NCI-H2107 (cell line): ENCODE results near the gene DNAJA4.
"Not testable (repeated sequence)": the region's sequence is repeated elsewhere in the genome, so short reads cannot be mapped to it uniquely, and the experiment has no call there.

Source experiments
- DNase-seq: peaks from one replicate; lab custom pipeline; 2025; lab: John Stamatoyannopoulos, UW

The DNAJA4 gene

DNA sequence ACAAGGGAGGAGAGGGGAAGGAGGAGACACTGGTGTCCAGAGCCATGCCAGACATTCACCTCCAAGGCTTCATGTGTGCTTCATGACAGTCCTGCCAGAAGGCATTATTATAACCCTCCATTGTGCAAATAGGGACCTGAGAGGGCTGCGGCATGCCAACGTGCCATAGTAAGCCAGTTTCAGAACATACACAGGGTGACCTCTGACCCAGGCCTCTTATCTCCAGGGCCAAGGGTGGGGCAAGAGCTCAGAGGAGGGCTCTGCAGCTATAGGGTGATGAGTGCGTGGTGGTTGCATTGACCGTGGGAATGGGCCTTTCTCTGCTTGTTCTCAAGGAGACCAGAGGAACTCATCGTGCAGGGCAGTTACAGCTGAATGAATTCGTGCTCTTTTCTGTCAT lies 20.3 kb upstream of the DNAJA4 start:
- DNase-seq = no peak

DNA sequence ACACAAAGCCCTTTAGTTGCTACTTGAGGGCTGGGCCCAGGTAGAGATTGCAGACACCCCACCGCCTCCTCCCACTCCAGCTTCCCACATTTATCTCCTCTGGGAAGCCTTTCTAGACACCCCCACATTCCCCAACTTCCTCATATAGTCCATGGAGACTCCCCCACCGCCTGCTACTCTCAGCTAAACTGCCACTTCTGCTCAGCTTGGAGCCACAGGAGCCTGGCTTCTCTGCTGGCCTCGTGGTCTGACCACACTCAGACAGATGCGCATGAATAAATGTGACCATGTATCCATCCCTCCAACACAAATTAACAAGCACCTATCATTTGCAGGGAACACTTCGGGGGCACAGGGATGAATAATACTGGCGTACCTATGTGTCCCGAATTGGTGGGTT lies 19.5 kb upstream of the DNAJA4 start:
- DNase-seq = no peak

DNA sequence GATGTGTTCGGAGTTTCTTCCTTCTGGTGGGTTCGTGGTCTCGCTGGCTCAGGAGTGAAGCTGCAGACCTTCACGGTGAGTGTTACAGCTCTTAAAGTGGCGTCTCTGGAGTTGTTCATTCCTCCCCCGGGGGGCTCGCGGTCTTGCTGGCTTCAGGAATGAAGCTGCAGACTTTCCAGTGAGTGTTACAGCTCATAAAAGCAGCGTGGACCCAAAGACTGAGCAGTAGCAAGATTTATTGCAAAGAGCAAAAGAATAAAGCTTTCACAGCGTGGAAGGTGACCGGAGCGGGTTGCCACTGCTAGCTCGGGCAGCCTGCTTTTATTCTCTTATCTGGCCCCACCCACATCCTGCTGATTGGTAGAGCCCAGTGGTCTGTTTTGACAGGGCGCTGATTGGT lies 19.0 kb upstream of the DNAJA4 start:
- DNase-seq = not testable (repeated sequence)

DNA sequence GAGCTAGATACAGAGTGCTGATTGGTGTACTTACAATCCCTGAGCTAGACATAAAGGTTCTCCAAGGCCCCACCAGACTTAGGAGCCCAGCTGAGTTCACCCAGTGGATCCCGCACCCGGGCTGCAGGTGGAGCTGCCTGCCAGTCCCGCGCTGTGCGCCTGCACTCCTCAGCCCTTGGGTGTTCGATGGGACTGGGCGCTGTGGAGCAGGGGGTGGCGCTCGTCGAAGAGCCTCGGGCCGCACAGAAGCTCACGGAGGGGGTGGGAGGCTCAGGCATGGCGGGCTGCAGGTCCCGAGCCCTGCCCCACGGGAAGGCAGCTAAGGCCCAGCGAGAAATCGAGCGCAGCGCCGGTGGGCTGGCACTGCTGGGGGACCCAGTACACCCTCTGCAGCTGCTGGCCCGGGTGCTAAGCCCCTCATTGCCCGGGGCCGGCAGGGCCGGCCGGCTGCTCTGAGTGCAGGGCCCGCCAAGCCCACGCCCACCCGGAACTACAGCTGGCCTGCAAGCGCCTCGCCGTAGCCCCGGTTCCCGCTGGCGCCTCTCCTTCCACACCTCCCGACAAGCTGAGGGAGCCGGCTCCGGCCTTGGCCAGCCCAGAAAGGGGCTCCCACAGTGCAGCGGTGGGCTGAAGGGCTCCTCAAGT lies 18.3 kb upstream of the DNAJA4 start:
- not testable (repeated sequence) for DNase-seq

DNA sequence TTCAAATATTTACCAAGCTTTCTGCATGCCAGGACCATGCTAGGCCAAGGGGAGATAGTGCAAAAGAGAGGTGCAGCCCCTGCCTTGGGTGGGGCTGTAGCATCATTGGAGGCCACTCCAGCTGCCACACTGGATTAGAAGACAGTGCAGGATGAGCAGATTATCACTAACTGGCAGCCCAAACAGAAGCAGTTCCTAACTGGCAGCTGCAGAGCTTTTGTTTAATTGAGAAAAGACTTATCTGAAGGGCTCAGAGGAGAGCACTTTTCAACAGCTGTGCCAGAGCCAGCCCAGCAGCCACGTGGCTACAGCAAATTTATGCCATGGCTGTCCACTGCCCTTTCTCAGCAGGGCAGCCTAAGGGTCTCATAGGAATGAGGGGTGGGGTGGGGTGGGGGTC lies 16.5 kb upstream of the DNAJA4 start:
- no peak for DNase-seq

DNA sequence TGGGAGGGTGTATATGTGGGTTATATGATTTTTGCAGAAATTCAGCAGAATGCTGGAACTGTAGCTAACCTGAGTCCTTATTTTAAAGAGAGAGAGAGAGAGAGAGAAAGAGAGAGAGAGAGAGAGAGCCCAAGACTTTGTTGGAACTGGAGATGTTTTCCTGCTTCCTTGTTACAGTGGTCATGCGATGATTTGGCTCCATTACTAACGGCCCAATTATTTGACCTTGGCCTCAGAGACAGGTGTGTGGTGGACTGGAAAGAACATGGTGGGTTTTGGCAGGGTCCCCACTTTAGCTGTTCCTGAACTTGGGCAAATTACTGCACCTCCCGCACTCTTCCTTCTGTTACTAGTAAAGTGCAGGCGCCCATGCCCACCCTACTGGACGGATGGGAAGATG lies 15.2 kb upstream of the DNAJA4 start:
- DNase-seq = no peak

DNA sequence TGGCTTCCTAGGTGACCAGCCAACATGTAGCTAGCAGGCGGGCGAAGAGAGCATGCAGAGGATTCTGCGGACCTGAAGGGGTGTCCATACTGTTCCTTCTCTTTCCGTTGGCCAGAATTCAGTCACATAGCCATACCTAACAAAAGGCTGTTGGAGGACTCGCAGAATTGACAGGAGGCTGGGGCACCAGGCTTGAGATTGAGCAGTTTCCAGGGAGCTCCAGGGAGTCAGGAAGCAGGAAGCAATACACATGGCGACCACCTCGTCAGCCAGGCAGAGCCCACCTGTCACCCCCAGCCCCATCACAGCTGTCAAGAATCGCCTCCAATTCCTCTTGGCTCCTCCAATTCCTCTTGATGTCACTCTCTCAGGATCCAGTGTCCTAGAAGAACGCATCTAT lies 13.2 kb upstream of the DNAJA4 start:
- DNase-seq = no peak

DNA sequence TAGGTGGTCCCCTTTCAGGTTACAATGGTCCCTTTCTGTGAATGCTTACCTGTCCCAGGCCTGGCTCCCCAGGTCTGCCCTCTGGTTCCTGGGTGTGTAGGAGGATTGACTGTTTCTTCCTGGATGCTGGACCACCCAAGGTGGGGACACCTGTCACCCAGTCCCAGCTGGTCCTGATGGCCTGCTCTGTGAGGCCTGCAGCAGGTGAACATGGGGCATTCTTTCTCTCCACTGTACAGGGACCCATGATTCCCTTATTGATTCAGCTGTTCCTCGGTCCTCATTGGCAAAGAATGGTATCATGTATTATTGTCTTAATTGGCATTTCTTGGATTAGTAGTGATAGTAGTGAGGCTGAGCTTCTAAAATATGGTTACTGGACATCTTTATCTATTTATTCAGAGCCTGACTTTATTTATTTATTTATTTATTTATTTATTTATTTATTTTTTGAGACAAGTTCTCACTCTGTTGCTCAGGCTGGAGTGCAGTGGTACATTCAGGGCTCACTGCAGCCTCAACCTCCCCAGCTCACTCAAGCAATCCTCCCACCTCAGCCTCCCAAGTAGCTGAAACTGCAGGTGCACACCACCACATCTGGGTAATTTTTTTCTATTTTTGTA lies 8.8 kb upstream of the DNAJA4 start:
- no peak for DNase-seq

DNA sequence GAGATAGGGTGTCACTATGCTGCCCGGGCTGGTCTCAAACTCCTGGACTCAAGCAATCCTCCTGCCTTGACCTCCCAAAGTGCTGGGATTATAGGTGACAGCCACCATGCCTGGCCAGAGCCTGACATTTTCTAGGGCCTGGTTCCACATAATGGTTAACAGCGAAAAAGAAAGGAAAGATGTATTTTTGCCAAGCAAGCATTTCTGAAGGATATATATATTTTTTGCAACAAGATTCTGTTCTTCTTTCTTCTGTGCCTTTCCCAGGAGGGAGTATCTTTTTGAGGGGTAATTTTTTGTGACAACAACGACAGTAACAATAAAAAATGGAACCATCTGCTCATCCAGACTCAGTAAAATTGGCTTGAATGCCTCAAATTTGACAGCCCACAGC lies 8.3 kb upstream of the DNAJA4 start:
- DNase-seq = no peak

DNA sequence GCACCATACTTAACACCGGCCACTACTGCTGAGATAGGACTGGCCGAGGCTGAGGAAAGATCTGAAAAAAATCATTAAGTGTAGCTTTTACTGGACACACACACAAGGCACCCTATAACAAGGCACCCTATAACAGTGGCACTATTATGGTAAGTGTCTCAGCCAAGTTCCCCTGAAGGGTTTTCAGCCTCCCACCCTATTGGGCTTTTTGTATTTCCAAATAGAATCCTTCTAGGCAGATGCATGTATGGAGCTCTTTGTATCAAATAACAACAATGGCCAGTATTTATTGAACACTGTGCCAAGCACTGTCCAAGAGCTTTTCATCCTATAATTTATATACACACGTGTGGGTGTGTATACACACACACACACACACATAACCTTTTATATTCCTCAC lies 6.7 kb upstream of the DNAJA4 start:
- DNase-seq = no peak

DNA sequence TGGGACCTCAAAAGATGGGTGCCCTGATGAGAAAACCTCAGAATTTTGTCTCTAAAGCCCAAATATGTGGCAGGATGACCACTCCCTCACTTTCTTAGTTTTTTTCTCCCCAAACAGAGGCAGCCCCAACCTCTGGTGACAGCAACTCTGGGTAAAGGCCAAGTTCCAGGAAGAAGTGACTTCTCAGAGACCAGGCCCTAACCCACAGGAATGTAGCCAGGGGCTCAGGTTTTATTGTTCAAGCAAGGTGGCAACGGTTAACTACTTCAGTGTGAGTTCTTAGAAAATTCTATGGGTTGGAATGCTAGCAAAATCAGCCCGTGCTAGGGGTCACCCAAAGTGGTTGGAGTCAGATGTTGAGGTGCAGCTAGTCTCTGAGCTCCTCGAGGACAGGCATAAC lies 5.1 kb upstream of the DNAJA4 start:
- no peak for DNase-seq

DNA sequence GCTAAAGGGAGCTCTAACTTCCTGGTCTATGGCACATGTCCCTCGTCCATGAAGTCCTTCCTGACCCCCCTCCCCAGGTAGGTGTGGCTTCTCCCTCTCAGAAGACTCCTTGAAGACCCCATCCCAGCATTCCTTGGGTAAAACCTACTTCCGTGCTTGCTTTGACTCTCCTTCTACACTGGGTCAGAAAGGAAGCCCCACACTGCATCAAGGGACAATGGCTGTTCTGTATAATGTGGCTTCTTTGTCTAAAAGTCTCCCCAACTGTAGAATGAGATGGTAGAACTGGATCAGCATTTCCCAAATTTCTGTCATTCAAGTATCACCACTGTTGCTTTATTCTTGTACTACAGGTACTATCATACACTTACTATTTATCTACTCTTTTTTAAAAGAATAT lies 3.9 kb upstream of the DNAJA4 start:
- DNase-seq = no peak

DNA sequence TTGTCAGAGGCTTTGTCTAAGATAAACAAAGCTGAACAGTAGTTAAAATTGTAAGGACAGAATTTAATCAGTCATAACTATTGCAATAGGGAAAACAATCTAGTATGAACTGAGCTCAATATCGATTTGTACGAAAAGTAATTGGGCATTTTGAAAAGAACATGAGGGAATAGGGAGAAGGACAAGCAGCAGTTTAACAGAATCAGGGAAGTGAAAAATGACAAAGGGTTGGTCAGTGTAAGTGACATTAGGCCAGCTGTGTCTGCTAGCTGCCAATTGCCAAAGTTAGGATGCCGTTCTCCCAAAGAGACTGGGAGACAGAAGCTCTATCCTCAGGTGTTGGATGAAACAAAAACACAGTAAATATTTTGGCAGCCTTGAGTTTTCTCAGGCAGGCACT lies 3.3 kb upstream of the DNAJA4 start:
- DNase-seq = no peak

DNA sequence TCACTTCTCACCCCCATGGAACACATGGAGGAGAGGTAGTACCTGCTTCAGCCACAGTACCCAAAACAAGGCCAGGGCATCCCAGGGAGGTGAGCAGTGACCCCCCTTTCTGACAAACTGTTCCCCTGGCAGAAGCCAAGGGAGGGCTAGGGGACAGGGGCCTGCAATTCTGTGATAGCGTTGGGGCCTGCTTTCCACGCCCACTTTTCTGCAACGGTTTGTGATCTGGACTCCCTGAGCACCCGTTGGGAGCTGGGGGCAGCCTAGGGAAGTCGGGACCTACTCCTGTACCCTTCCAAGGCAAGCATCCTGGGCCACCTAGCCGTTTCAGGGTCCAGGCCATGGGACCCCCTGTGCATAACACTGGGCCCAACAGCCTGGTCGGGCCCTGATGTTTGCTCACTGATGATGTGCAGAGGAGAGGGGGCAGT lies 996 bp upstream of the DNAJA4 start:
- DNase-seq = no peak

DNA sequence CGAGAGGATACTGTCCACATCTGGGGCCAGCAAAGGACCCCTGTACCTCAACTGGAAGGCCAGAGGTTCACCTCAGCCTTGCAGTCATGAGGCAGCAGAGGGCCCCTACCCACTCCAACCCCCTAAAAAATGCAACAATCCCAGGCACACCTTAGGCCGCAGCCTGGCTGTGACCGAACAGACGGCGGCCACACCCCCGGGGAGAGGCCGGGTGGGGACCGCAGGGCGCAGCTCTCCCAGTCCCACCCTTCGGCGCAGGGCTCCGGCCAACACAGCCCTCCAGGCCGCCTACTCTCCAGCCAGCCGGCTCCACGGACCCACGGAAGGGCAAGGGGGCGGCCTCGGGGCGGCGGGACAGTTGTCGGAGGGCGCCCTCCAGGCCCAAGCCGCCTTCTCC lies 457 bp upstream of the DNAJA4 start:
- no peak for DNase-seq

DNA sequence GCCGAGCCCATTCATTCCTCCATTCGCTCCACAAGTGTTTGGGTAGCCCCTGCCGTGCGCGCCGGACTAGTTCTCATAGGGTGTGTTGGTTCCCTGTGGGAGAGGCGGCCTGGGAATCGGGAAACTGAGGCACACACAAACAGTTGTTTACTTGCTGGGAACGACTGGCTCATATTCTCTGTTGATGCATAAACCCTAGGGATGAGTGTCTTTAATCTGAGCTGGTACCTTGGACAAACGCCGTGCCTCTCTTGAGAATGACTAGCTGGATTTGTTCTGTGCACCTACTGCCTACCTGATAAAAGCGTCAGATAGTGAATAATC lies 737 bp downstream of the DNAJA4 start:
- no peak for DNase-seq

DNA sequence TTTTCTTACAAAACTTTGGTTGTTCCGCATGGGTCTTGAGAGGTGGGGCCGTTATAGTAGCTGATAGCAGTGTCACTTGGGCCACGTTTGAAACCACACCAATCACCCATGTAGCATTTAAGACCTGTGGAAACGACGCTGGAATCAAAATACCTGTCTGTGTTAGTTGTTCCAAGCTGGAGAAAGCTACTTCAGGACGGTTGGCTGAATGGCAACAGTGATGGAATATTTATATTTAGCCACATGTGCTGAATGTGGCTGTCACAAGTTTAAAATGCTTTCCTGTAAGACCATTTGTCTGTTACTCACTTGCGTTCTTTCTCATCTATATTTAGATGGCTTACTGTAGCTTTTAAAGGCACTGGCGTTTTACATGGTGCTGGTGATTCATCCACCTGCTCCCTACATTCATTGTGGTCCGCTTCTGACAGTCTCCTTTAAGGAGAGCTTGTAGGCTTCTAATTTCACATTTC lies 1.4 kb downstream of the DNAJA4 start:
- no peak for DNase-seq

DNA sequence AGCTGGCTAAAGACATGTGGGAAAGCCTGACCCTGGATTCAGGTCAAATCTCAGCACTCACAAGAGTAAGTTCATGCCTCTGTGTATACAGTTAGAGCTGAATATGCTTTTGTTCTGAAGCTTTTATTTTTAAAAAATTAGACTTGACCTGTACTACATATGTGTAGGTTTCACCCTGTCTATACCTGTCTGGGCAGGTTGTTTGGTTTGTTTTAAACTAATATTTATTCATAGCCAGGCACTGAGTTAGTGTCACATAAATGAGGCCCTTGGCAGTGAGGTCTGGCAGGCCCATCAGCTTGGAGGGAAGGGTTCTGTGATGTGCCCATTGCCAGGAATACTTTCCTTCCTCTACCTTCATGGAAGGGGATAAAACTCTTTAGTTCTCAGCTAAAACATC lies 1.9 kb downstream of the DNAJA4 start:
- no peak for DNase-seq

DNA sequence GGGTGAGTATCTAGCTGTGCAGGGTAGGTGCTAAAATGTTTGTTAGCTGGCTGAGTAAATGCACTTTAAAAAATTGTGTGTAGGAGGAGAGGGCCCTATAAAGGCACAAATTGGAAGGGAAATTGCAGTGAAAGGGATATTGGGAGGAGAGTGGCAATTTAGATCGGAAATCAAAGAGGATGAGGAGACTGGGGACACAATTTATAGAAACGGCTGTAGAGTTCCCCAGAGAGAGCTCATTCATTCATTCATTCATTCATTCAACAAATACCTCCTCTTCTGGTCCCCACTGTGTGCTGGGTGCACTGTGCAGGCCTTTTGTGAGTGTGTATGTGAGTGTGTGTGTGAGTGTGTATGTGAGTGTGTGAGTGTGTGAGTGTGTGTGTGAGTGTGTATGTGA lies 2.4 kb downstream of the DNAJA4 start:
- DNase-seq = no peak

DNA sequence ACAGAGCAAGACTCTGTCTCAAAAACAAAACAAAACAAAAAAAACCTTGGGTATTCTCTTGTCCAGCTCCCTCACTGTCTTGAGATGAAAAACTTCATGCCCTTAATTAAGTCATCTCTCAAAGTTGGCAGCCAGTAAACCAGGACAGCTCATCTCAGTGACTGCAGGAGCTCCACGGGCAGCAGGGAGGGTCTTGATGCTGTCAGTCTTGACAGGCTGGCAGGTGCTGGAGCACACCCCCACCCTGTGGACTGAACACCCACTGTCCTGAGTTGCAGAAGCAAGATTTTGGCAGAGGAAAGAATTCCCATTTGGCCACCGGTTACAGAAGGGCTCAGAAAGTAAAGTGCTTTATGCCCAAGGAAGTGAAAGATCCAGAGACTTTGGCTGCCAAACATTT lies 8.0 kb downstream of the DNAJA4 start:
- DNase-seq = no peak

DNA sequence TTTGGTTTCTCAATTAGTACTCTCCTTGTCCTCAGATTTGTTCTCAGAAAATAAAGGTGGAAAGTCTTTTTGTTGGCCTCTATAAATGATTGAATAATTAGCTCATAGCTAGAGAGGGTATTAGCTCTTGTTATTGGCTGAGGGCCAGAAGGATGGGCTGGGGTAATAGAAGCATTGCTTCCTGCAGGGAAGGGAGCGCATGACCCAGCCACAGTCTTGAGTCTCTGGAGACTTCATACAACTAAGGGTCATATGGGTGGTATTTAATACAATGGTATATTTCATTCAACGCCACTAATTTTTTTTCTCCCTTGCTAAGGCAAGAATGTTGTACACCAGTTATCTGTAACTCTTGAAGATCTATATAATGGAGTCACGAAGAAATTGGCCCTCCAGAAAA lies 8.4 kb downstream of the DNAJA4 start:
- DNase-seq = no peak

DNA sequence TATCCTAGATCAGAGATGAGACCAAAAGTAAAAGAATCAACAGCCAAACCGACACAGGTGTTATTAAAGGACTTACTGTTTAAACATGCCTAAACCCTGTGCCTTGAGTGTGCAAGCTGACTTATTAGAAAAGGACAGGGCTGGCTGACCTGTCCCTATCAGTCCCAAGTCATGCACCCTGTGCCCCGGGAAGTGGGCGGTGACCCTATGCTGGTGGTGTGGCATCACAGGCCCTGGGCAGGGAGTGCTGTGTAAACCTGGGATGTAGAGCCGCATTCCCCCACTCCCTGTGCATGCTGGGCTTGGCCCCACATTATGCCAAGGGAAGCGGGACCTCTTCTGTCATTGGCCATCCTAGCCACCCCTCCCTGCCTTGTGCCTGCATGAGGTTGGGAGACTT lies 10.6 kb downstream of the DNAJA4 start:
- DNase-seq = no peak

DNA sequence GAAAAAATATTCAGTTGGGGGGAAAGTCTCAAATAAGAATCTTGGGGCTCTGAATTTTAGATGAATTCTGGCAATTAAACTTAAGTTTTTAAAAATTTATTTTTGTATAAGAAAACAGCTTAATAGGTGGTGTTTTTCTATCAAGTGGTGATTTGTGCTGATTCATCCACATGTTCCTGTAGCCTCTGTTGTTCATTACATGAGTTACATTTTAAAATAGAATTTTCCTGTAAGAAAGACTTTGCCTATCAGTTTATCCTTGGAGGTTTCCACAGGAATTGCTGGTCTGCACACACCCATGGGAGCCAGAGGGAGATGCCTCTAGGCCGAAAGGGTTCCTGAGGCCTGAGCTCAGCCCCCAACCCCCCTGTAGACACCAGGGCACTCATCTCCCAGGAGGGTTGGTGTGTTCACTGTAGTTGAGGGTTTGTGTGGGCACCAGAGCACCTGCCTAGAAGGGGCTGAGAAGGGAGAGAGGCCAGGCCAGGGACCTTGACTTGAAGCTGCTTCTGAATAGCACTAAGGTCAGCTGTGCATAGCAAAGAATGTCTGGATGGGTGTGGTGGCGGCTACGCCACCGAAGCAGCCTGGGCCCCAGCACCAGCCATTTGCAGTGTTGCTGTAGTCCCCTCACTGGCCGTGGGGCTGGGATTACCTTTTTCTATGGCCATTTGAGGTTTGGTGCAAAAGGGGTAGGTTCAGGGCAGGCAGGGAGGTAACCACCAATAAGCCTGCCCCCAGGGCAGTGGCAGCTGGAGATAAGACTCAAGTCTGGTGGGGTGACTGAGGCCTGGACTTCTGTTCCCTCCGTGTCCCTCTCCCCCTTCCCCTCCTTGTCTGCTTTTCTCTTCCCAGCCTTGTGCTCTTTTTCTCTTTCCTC lies 11.9 kb downstream of the DNAJA4 start:
- no peak for DNase-seq
